ENCODE data around the gene VEGFD.

Gene VEGFD, protein sequence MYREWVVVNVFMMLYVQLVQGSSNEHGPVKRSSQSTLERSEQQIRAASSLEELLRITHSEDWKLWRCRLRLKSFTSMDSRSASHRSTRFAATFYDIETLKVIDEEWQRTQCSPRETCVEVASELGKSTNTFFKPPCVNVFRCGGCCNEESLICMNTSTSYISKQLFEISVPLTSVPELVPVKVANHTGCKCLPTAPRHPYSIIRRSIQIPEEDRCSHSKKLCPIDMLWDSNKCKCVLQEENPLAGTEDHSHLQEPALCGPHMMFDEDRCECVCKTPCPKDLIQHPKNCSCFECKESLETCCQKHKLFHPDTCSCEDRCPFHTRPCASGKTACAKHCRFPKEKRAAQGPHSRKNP

DNA sequence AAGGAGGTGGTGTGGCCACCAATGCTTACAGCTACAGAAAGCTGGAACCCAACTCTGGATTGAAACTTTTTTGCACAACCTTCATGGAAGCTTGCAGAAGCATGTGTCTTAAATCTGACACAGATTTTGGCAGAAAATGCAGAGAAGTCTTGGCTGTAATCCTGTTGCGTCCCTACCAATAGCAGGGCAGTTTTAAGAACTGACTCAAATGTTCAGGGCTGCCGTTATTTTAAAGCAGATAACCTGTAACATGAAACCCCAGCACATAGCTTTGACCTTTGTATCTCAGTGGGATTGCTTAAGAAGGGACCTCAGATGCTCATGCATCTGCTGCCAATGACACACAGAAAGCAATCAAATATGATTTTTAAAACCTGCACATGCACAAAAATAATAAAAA, at the start of gene VEGFD:
TSS of gene VEGFD (minus strand) at position 110 of the 400 bp plus-strand sequence. CDS start 467 bp downstream, outside the sequence.
- no peak within 1 kb of the TSS for H2AFZ ChIP-seq (ENCODE audit: low read depth)
- no peak within 1 kb of the TSS for H3K9ac ChIP-seq
- no peak within 1 kb of the TSS for H3K4me2 ChIP-seq
- H4K20me1 ChIP-seq (ENCODE audit: insufficient read depth) = no peaks in the 10 kb centered on the region
- no peaks in the 10 kb centered on the region for H3K4me1 ChIP-seq (ENCODE audit: low read depth, poor library complexity, severe bottlenecking)
- no peaks in the 10 kb centered on the region for H3K27me3 ChIP-seq (ENCODE audit: insufficient read depth, low read depth)
- no peak within 1 kb of the TSS for H3K4me3 ChIP-seq (IDR thresholded peaks at IDR 0.05; ENCODE audit: insufficient read depth, low read depth, low read length)
- no peak within 1 kb of the TSS for H3K27ac ChIP-seq
- no peaks in the 10 kb centered on the region for H3K79me2 ChIP-seq (ENCODE audit: insufficient read depth, low read depth)
- no peaks in the 10 kb centered on the region for H3K36me3 ChIP-seq (ENCODE audit: insufficient read depth)
- TF ChIP-seq, protein P1, sequence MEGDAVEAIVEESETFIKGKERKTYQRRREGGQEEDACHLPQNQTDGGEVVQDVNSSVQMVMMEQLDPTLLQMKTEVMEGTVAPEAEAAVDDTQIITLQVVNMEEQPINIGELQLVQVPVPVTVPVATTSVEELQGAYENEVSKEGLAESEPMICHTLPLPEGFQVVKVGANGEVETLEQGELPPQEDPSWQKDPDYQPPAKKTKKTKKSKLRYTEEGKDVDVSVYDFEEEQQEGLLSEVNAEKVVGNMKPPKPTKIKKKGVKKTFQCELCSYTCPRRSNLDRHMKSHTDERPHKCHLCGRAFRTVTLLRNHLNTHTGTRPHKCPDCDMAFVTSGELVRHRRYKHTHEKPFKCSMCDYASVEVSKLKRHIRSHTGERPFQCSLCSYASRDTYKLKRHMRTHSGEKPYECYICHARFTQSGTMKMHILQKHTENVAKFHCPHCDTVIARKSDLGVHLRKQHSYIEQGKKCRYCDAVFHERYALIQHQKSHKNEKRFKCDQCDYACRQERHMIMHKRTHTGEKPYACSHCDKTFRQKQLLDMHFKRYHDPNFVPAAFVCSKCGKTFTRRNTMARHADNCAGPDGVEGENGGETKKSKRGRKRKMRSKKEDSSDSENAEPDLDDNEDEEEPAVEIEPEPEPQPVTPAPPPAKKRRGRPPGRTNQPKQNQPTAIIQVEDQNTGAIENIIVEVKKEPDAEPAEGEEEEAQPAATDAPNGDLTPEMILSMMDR (conservative IDR thresholded peaks at IDR 0.05; ENCODE audit: low read depth, low read length) = no peak

DNA sequence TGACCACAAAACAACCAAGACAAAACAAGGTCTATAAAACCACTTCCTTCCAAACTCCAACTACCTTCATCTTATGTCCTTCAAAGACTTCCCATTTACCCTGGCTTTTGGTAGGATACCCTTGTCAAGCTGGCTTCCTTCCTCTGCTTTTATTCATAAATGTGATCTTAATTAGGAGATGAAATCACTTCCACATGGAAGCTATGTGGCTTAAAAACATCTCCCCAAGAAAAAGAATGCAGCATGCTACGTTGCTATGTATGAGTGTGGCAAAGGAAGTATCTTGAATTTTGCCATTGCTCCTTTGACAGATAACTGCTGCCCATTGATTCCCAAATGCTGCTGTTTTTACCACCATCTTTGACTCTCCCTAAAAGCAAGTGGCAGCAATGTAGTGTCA, 46.4 kb upstream of the VEGFD start:
- Histone ChIP-seq H2AFZ (ENCODE audit: low read depth) (no peak overlapping the region), H3K27me3 (ENCODE audit: insufficient read depth, low read depth) (no peaks in the 10 kb centered on the region), H3K4me1 (ENCODE audit: low read depth, poor library complexity, severe bottlenecking) (no peaks in the 10 kb centered on the region), H3K4me3 (IDR thresholded peaks at IDR 0.05; ENCODE audit: insufficient read depth, low read depth, low read length) (no peak overlapping the region), H3K36me3 (ENCODE audit: insufficient read depth) (no peaks in the 10 kb centered on the region), H4K20me1 (ENCODE audit: insufficient read depth) (no peaks in the 10 kb centered on the region), H3K9ac (no peak overlapping the region), H3K4me2 (no peak overlapping the region), H3K79me2 (ENCODE audit: insufficient read depth, low read depth) (no peaks in the 10 kb centered on the region), H3K27ac (no peak overlapping the region)
- TF ChIP-seq, protein P1 (conservative IDR thresholded peaks at IDR 0.05; ENCODE audit: low read depth, low read length) = no peak

DNA sequence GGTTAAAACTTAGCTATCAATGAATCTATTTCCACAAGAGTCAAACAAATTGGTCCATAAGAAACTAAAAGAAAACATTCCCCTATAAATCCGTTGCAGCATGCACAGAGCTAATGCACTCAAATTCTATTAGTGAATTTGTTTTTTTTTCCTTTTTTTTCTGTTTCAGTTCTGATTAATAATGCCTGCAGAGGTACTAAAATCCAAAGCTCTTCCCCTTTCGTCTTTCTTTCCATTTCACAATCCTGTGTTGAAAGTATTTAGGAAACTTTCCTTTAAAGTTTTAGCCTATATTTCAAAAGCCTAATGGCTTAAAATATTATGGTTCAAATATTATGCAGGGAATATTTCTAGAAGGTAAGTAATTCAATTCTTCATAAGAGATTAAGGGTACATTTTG, 45.9 kb upstream of the VEGFD start:
- TF ChIP-seq, protein P1 (conservative IDR thresholded peaks at IDR 0.05; ENCODE audit: low read depth, low read length) = no peak
- Histone ChIP-seq H3K79me2 (ENCODE audit: insufficient read depth, low read depth) (no peaks in the 10 kb centered on the region), H3K27ac (no peak overlapping the region), H3K36me3 (ENCODE audit: insufficient read depth) (no peaks in the 10 kb centered on the region), H2AFZ (ENCODE audit: low read depth) (no peak overlapping the region), H3K4me2 (no peak overlapping the region), H3K4me1 (ENCODE audit: low read depth, poor library complexity, severe bottlenecking) (no peaks in the 10 kb centered on the region), H3K4me3 (IDR thresholded peaks at IDR 0.05; ENCODE audit: insufficient read depth, low read depth, low read length) (no peak overlapping the region), H3K9ac (no peak overlapping the region), H4K20me1 (ENCODE audit: insufficient read depth) (no peaks in the 10 kb centered on the region), H3K27me3 (ENCODE audit: insufficient read depth, low read depth) (no peaks in the 10 kb centered on the region)

DNA sequence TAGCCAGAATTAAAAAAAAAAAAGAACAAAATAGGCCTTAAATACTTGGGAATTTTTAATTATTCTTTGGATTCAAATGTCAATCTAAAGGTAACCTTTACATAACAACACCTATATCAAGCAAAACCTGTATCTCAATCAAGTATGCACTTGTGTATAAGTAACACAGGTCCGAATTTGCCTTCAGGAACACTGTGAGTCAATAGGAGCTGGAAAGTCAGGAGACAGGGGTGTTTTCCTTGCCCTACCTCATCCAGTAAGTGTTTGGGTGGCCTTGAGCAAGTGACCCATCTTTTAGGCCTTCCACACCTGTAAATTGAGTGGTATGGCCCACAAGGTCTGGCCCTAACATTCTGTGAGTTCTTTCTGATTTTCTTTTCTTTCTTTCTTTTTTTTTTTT, 40.8 kb upstream of the VEGFD start:
- Histone ChIP-seq H3K36me3 (ENCODE audit: insufficient read depth) (no peaks in the 10 kb centered on the region), H4K20me1 (ENCODE audit: insufficient read depth) (no peaks in the 10 kb centered on the region), H3K27ac (no peak overlapping the region), H3K4me2 (no peak overlapping the region), H3K4me1 (ENCODE audit: low read depth, poor library complexity, severe bottlenecking) (peaks cover 11% of the 10 kb centered on the region), H2AFZ (ENCODE audit: low read depth) (no peak overlapping the region), H3K9ac (no peak overlapping the region), H3K4me3 (IDR thresholded peaks at IDR 0.05; ENCODE audit: insufficient read depth, low read depth, low read length) (no peak overlapping the region), H3K79me2 (ENCODE audit: insufficient read depth, low read depth) (no peaks in the 10 kb centered on the region), H3K27me3 (ENCODE audit: insufficient read depth, low read depth) (no peaks in the 10 kb centered on the region)
- TF ChIP-seq, protein P1 (conservative IDR thresholded peaks at IDR 0.05; ENCODE audit: low read depth, low read length) = no peak

Data from KMS-11 (cell line).